ENCODE results near the gene CFLAR. TPM values are rescaled to one million over a fixed set of nuclear protein-coding genes. Genes with fewer than 3 reads are reported as not detected.
A peak's percentile ranks its signal among the peaks of the same experiment; 100 is the strongest.

Gene CFLAR
- total and polyA plus RNA-seq, 9 of the 15 experiments (the other 6 are each of a cell fraction or from before 2014, with no cell fraction given): 27.5 to 102 (median 54.0) TPM

DNA sequence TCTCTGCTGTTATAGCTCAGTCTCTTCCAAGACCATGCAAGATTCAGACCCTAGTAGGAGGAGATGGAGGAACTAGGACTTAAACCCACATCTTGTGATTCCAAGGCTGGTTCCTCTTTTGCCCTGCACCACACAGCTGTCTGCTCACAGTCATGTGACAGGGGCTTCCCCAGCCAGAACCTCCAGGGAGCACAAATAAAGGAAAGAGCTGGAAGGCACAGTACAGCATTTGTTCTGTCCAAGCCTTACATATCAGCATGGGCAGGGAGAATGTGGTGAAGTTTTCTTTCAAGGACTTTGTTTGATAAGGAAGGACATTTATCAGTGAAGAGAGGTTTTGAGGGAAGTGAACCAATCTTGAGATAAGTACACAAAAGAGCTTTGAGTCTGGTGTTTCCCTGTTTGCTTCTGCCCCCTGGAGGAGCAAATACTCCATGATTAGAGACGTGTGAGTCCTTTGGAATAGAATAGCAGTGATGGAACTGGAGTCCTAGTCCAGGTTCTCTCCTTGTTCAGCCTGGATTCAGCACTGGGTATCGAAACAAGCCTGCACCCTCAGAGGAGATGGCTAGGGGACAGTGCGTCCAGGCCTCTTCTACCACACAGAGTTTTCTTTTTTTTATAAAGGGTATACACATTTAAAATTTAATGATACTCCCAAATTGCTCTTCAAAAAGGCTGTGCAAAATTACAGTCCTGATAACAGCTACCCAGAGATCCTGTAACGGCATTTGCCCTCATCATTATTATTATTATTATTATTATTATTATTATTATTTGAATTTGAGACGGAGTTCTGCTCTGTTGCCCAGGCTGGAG is 42.4 kb downstream of the CFLAR start (continued):
- peak in 1 of 3 experiments; percentile 68; a peak in 2 of 6 replicates for TF ChIP-seq ZBTB11 (CRISPR knock-in tag; IDR thresholded peaks at IDR 0.05)
- TF ChIP-seq TRIM24 (IDR thresholded peaks at IDR 0.05): no peak
- no peak for TF ChIP-seq ZNF707 (CRISPR knock-in tag; conservative IDR thresholded peaks at IDR 0.05)
- TF ChIP-seq PURB (CRISPR knock-in tag; IDR thresholded peaks at IDR 0.05; ENCODE audit: low read depth): no peak
- TF ChIP-seq ATF7 (IDR thresholded peaks at IDR 0.05): 0 out of 2 replicates have a peak, but pooled peaks have one; percentile 45
- TF ChIP-seq NR3C1 (CRISPR knock-in tag; IDR thresholded peaks at IDR 0.05): no peak
- TF ChIP-seq PKNOX1 (IDR thresholded peaks at IDR 0.05): no peak
- no peak for TF ChIP-seq SP2 (IDR thresholded peaks at IDR 0.05; ENCODE audit: extremely low read depth, low read depth, low read length, poor library complexity, severe bottlenecking)
- peak; percentile 41; the same call in 1 of the 2 replicates for TF ChIP-seq MTA1 (IDR thresholded peaks at IDR 0.05; ENCODE audit: borderline replicate concordance)
- TF ChIP-seq, protein P1, sequence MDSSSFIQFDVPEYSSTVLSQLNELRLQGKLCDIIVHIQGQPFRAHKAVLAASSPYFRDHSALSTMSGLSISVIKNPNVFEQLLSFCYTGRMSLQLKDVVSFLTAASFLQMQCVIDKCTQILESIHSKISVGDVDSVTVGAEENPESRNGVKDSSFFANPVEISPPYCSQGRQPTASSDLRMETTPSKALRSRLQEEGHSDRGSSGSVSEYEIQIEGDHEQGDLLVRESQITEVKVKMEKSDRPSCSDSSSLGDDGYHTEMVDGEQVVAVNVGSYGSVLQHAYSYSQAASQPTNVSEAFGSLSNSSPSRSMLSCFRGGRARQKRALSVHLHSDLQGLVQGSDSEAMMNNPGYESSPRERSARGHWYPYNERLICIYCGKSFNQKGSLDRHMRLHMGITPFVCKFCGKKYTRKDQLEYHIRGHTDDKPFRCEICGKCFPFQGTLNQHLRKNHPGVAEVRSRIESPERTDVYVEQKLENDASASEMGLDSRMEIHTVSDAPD (CRISPR knock-in tag; IDR thresholded peaks at IDR 0.05): no peak
- no peak for TF ChIP-seq UBTF (IDR thresholded peaks at IDR 0.05; ENCODE audit: borderline replicate concordance in 1 of 2, low read depth in 2 of 2, low read length in 2 of 2)
- TF ChIP-seq ELF2 (CRISPR knock-in tag; IDR thresholded peaks at IDR 0.05): no peak
- TF ChIP-seq ERF (CRISPR knock-in tag; IDR thresholded peaks at IDR 0.05): no peak
- TF ChIP-seq, protein P2, sequence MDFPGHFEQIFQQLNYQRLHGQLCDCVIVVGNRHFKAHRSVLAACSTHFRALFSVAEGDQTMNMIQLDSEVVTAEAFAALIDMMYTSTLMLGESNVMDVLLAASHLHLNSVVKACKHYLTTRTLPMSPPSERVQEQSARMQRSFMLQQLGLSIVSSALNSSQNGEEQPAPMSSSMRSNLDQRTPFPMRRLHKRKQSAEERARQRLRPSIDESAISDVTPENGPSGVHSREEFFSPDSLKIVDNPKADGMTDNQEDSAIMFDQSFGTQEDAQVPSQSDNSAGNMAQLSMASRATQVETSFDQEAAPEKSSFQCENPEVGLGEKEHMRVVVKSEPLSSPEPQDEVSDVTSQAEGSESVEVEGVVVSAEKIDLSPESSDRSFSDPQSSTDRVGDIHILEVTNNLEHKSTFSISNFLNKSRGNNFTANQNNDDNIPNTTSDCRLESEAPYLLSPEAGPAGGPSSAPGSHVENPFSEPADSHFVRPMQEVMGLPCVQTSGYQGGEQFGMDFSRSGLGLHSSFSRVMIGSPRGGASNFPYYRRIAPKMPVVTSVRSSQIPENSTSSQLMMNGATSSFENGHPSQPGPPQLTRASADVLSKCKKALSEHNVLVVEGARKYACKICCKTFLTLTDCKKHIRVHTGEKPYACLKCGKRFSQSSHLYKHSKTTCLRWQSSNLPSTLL (IDR thresholded peaks at IDR 0.05): no peak
- TF ChIP-seq RB1 (IDR thresholded peaks at IDR 0.05; ENCODE audit: low read depth): no peak

Data from K562 (cell line).